ENCODE results near the gene MRPL39.

DNA sequence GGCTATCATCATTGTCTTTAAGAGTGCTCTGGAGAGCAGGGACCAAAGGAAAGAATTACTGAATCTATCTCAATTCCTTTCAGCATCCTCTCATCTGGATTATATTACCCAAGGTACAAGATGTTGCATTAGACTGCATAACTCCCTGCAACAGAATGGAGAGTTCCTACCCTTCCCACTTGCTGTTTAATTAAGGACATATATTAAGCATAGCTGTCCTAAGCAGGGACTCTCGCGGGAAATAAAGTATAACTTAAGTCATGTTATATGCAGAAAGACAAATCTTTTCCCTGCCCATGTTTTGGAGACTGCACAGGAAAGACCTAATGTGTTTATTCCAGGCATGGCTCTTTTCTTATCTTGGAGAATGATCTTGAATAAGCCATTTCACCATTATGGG, 25.0 kb upstream of the MRPL39 start:
- no peak for TF ChIP-seq ZFX (IDR thresholded peaks at IDR 0.05)
- TF ChIP-seq, protein P1, sequence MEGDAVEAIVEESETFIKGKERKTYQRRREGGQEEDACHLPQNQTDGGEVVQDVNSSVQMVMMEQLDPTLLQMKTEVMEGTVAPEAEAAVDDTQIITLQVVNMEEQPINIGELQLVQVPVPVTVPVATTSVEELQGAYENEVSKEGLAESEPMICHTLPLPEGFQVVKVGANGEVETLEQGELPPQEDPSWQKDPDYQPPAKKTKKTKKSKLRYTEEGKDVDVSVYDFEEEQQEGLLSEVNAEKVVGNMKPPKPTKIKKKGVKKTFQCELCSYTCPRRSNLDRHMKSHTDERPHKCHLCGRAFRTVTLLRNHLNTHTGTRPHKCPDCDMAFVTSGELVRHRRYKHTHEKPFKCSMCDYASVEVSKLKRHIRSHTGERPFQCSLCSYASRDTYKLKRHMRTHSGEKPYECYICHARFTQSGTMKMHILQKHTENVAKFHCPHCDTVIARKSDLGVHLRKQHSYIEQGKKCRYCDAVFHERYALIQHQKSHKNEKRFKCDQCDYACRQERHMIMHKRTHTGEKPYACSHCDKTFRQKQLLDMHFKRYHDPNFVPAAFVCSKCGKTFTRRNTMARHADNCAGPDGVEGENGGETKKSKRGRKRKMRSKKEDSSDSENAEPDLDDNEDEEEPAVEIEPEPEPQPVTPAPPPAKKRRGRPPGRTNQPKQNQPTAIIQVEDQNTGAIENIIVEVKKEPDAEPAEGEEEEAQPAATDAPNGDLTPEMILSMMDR (conservative IDR thresholded peaks at IDR 0.05): no peak

Measured in C4-2B (cell line).